GM21360 (cell line): ENCODE results near the gene FIZ1.
A peak's percentile ranks its signal among the peaks of the same experiment; 100 is the strongest.

Source experiments
- ATAC-seq: cut with Tn5 transposase; IDR thresholded peaks from one replicate; pipeline ENCODE4 v1.9.1; 2021; ENCODE audit warnings: mild to moderate bottlenecking, moderate library complexity; ENCODE audit not compliant: unreplicated experiment

Gene FIZ1

GRCh38 chr19:55599468-55599841 lies at the start of gene FIZ1:
FIZ1 (minus strand) TSS chr19:55599517; CDS start chr19:55597865, 1,652 bp downstream.
- ATAC-seq: peak; percentile 41

- no peak for ATAC-seq
Measured at GRCh38 chr19:55648585-55649267, 49.4 kb upstream of the FIZ1 start.

- no peak for ATAC-seq
Measured at GRCh38 chr19:55647732-55648584, 48.6 kb upstream of the FIZ1 start, which contains the start of gene CCDC106. CCDC106 (plus strand) TSS chr19:55648212; CDS start chr19:55649047, 835 bp downstream.

- no peak for ATAC-seq
Measured at GRCh38 chr19:55646889-55647731, 47.8 kb upstream of the FIZ1 start.

- no peak for ATAC-seq
Measured at GRCh38 chr19:55645512-55645881, 46.2 kb upstream of the FIZ1 start.

- no peak for ATAC-seq
Measured at GRCh38 chr19:55644842-55645511, 45.7 kb upstream of the FIZ1 start.

- ATAC-seq: no peak
Measured at GRCh38 chr19:55644191-55644833, 45.0 kb upstream of the FIZ1 start.

GRCh38 chr19:55643887-55644176 lies 44.5 kb upstream of the FIZ1 start:
- ATAC-seq: no peak

- no peak for ATAC-seq
Measured at GRCh38 chr19:55643003-55643886, 43.9 kb upstream of the FIZ1 start, which contains the start of gene ZNF581. ZNF581 (plus strand) TSS chr19:55643649; CDS start chr19:55644572, 923 bp downstream.

- ATAC-seq: no peak
Measured at GRCh38 chr19:55642153-55643002, 43.1 kb upstream of the FIZ1 start.

- no peak for ATAC-seq
Measured at GRCh38 chr19:55641426-55642152, 42.3 kb upstream of the FIZ1 start.

- no peak for ATAC-seq
Measured at GRCh38 chr19:55640577-55641425, 41.5 kb upstream of the FIZ1 start, which contains the start of gene ZNF580. ZNF580 (plus strand) TSS chr19:55641002; CDS start chr19:55642509, 1,507 bp downstream.

- ATAC-seq: no peak
Measured at GRCh38 chr19:55640043-55640576, 40.8 kb upstream of the FIZ1 start.

- ATAC-seq: no peak
Measured at GRCh38 chr19:55638864-55639359, 39.6 kb upstream of the FIZ1 start.

GRCh38 chr19:55637534-55637933 lies 38.2 kb upstream of the FIZ1 start:
- no peak for ATAC-seq

- no peak for ATAC-seq
Measured at GRCh38 chr19:55636723-55637122, 37.4 kb upstream of the FIZ1 start.
